OCI-LY3 (cell line): ENCODE data around the gene OGT.

Experiments used
- CTCF ChIP-seq: fragments of 200-600, 300-600 bp; sonication (generic); IDR thresholded peaks from 2 replicates; pipeline ENCODE4 v1.5.1; 2014; ENCODE audit warnings: antibody characterized with exemption, low read length, low read depth
- EZH2phosphoT487 ChIP-seq: fragments of 200-600 bp; shearing (Covaris generic); IDR thresholded peaks from 2 replicates; pipeline ENCODE4 v1.6.1; 2018; ENCODE audit warnings: antibody characterized with exemption, mixed run types, low read depth

- TF ChIP-seq CTCF (no peak), EZH2phosphoT487 (no peak)
These were observed 12.5 kb downstream of the OGT start for GRCh38 chrX:71545364-71545763.
